Natural killer cell (primary cell): ENCODE data around the gene PPP4R1. TPM values are rescaled to one million over a fixed set of nuclear protein-coding genes. Genes with fewer than 3 reads are reported as not detected.
"Not testable (repeated sequence)": the region's sequence is repeated elsewhere in the genome, so short reads cannot be mapped to it uniquely, and the experiment has no call there.

Experiments used
- ATAC-seq, 3 donors: fragments of 150-1000 bp in 2 of 3; fragments of 200-7000 bp in 1 of 3; cut with Tn5 transposase; 1 replicate in 1 of 3; 2 replicates in 2 of 3; pipeline ENCODE4 v1.10.0; 2021; ENCODE audit warnings: mild to moderate bottlenecking in 2 of 3, moderate library complexity in 2 of 3
- DNase-seq, 2 donors: peaks; one replicate each; pipeline versions ENCODE4 v3.0.0 to v3.0.0-alpha.2; 2013 to 2021; ENCODE audit warnings: mixed read lengths in 1 of 2
- H3K27ac ChIP-seq: one replicate; pipeline ENCODE4 v1.5.1; 2013; ENCODE audit warnings: mild to moderate bottlenecking, low read length
- H3K27me3 ChIP-seq: one replicate; pipeline ENCODE4 v1.6.1; 2013; ENCODE audit warnings: low read length; ENCODE audit not compliant: control insufficient read depth, insufficient read depth
- H3K36me3 ChIP-seq: one replicate; pipeline ENCODE4 v1.6.1; 2013; ENCODE audit warnings: low read length; ENCODE audit not compliant: control insufficient read depth, insufficient read depth
- H3K4me1 ChIP-seq: one replicate; pipeline ENCODE4 v1.6.1; 2013; ENCODE audit warnings: low read length; ENCODE audit not compliant: control insufficient read depth, insufficient read depth
- H3K4me3 ChIP-seq: one replicate; pipeline ENCODE4 v1.5.1; 2013; ENCODE audit warnings: low read length
- H3K9me3 ChIP-seq: one replicate; pipeline ENCODE4 v1.6.1; 2013; ENCODE audit warnings: low read length; ENCODE audit not compliant: control insufficient read depth, insufficient read depth
- H3K27ac Mint-ChIP-seq, 2 donors: one replicate each; pipeline ENCODE4 v1.8.0; 2022; ENCODE audit warnings: mild to moderate bottlenecking in 2 of 2, mixed read lengths in 2 of 2, moderate library complexity in 1 of 2
- H3K27me3 Mint-ChIP-seq, 2 donors: one replicate each; pipeline ENCODE4 v1.8.0; 2022; ENCODE audit warnings: low read depth in 2 of 2, mixed read lengths in 2 of 2
- H3K36me3 Mint-ChIP-seq: one replicate; pipeline ENCODE4 v1.8.0; 2022; ENCODE audit warnings: mixed read lengths
- H3K4me1 Mint-ChIP-seq, 2 donors: one replicate each; pipeline ENCODE4 v1.8.0; 2022; ENCODE audit warnings: mixed read lengths in 2 of 2
- H3K4me3 Mint-ChIP-seq: one replicate; pipeline ENCODE4 v1.8.0; 2022; ENCODE audit warnings: mild to moderate bottlenecking, moderate library complexity, mixed read lengths
- H3K9me3 Mint-ChIP-seq, 2 donors: one replicate each; pipeline ENCODE4 v1.8.0; 2022; ENCODE audit warnings: mixed read lengths in 2 of 2
- WGBS: methylation state at CpG from one replicate; pipeline ENCODE4 v1.1.7; 2013; ENCODE audit warnings: missing lambda C conversion rate; ENCODE audit not compliant: insufficient coverage; 5-methylcytosine and 5-hydroxymethylcytosine counted together
- intact Hi-C: fragments of 100-400 bp; cut with micrococcal nuclease; formaldehyde crosslinking; loops from one replicate; pipeline ENCODE4 v1.14.2; 2022
- total RNA-seq, 4 donors: library from RNA; stranded (reverse); fragments of 120-200 nt in 1 of 4; gene quantifications; one replicate each; pipeline versions ENCODE4 v1.2.3 to v1.2.4, GENCODE V29; 2013 to 2022
- TF ChIP-seq, protein P1 (sequence below): fragments of 200-600 bp; IDR thresholded peaks from one replicate; pipeline ENCODE4 v1.8.0; 2022; ENCODE audit warnings: antibody characterized with exemption

PPP4R1 gene
- total RNA-seq, 3 donors from 2014 or later (not counting 1 experiment from before 2014, with no cell fraction given) = 60.5 to 108 (median 72.6) TPM

DNA sequence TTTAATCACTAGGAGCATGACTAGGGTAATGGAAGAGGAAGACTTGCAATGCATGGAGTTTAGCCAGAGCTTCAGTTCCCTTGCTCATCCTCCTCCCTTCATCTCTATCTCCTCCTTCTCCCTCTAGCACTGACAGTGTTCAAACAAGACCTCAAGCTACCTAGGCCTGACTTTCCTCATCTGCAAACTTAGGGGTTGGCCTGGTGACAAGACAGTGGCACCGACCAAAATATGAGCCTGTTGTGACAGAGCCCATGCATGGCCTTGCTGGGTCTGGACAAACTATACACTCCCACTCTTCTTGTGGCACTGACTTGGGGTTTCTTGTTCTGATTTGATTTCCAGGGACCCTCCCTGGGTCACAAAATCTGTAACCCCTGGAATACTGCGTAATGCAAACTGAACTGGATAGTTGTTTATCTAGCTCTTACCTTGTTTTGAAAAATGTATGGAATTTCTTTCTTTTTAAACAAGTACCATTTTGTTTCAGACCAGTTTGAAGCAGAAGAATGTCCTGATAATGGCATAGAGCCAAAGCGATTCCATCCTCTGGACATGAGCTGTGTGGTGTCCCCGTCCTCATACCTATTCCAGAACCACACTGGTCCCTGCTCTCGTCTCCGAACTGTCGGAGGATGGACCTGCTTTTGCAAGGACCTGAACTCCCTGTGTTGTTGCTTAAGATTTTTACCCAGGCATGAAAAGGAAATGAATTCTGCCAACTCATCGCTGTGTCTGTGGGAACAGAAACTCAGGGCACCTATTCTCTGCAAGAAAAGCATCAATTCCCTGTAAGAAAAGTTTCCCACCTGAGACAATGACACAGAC, 33.4 kb upstream of the PPP4R1 start:
- H3K27ac ChIP-seq = no peak overlapping the region
- intact Hi-C loops = no loop called here

DNA sequence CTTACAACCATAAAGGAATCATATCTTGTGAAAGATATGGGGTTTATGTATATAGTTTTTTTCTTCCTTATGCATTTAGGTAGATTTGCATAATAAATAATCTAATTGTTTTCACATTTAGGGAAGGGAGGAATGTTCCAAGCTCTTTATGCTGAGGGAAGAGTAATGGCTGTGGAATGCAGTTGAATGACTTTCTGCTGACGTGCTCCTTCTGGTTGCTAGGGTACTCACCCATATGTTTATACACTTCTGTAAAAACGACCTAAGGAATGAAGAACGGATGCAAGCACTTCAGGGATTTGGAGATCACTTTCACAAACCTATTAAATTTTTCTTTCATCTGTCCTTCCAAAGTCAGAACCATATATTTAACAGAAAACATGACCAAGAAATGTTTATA, 29.2 kb upstream of the PPP4R1 start:
- no peaks in the 10 kb centered on the region for H3K36me3 ChIP-seq
- no peaks in the 10 kb centered on the region for H3K36me3 Mint-ChIP-seq
- no peak overlapping the region for H3K4me3 ChIP-seq
- 80% methylated on average over 3 of the region's 3 CpGs for WGBS
- H3K4me1 ChIP-seq = no peaks in the 10 kb centered on the region
- intact Hi-C loops = no loop called here
- ATAC-seq (no peak), DNase-seq (no peak)
- peaks cover 10 to 14% of the 10 kb centered on the region in 2 donors for H3K27me3 Mint-ChIP-seq
- no peak overlapping the region for H3K27ac ChIP-seq
- TF ChIP-seq, protein P1, sequence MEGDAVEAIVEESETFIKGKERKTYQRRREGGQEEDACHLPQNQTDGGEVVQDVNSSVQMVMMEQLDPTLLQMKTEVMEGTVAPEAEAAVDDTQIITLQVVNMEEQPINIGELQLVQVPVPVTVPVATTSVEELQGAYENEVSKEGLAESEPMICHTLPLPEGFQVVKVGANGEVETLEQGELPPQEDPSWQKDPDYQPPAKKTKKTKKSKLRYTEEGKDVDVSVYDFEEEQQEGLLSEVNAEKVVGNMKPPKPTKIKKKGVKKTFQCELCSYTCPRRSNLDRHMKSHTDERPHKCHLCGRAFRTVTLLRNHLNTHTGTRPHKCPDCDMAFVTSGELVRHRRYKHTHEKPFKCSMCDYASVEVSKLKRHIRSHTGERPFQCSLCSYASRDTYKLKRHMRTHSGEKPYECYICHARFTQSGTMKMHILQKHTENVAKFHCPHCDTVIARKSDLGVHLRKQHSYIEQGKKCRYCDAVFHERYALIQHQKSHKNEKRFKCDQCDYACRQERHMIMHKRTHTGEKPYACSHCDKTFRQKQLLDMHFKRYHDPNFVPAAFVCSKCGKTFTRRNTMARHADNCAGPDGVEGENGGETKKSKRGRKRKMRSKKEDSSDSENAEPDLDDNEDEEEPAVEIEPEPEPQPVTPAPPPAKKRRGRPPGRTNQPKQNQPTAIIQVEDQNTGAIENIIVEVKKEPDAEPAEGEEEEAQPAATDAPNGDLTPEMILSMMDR = no peak
- no peaks in the 10 kb centered on the region for H3K9me3 ChIP-seq
- no peak overlapping the region for H3K4me3 Mint-ChIP-seq
- no peak overlapping the region for H3K27ac Mint-ChIP-seq
- H3K4me1 Mint-ChIP-seq = no peaks in the 10 kb centered on the region
- H3K27me3 ChIP-seq = no peaks in the 10 kb centered on the region
- no peaks in the 10 kb centered on the region for H3K9me3 Mint-ChIP-seq

More for the DNA sequence above, 33.4 kb upstream of the PPP4R1 start:
- Histone ChIP-seq H3K27me3 (no peaks in the 10 kb centered on the region), H3K9me3 (no peaks in the 10 kb centered on the region), H3K4me3 (no peak overlapping the region), H3K4me1 (no peaks in the 10 kb centered on the region), H3K36me3 (no peaks in the 10 kb centered on the region)
- DNase-seq (no peak), ATAC-seq (no peak)
- TF ChIP-seq, protein P1 = no peak
- 54% methylated on average over 8 of the region's 8 CpGs for WGBS
- H3K36me3 Mint-ChIP-seq = no peaks in the 10 kb centered on the region
- H3K4me3 Mint-ChIP-seq = no peak overlapping the region
- H3K27me3 Mint-ChIP-seq = peaks cover 9 to 15% of the 10 kb centered on the region in 2 donors
- H3K4me1 Mint-ChIP-seq = no peaks in the 10 kb centered on the region
- no peak overlapping the region for H3K27ac Mint-ChIP-seq
- no peaks in the 10 kb centered on the region for H3K9me3 Mint-ChIP-seq

DNA sequence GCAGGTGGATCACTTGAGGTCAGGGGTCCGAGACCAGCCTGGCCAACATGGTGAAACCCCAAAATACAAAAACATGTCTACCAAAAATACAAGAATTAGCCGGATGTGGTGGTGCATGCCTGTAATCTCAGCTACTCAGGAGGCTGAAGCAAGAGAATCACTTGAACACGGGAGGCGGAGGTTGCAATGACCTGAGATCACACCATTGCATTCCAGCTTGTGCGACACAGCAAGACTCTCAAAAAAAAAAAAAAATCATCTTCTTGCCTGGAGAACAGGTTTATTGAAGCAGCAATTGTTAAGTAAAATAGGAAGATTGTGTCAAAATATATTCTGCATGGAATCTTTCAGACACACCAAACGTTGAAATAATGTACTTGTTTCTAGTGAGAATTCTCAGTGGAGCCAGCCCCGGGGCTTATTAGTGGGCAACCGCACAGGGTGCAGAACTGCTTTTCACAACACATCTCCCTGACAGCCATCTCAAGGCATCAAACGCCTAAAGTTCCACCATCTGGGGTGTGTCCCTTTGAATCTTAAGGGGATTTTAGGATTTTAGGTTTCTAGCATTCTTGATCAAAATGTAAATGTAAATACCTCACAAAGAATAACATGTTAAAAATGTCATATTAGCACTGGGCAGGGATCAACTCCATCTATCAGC, 28.6 kb upstream of the PPP4R1 start:
- Mint-ChIP-seq H3K27me3 (peaks cover 6 to 11% of the 10 kb centered on the region in 2 donors), H3K36me3 (no peaks in the 10 kb centered on the region), H3K4me1 (no peaks in the 10 kb centered on the region), H3K4me3 (no peak overlapping the region), H3K9me3 (no peaks in the 10 kb centered on the region), H3K27ac (no peak overlapping the region)
- H3K4me1 ChIP-seq = no peaks in the 10 kb centered on the region
- H3K4me3 ChIP-seq = no peak overlapping the region
- intact Hi-C loops = no loop called here
- TF ChIP-seq, protein P1 = no peak
- H3K27ac ChIP-seq = no peak overlapping the region
- no peaks in the 10 kb centered on the region for H3K9me3 ChIP-seq
- H3K27me3 ChIP-seq = no peaks in the 10 kb centered on the region
- H3K36me3 ChIP-seq = no peaks in the 10 kb centered on the region
- WGBS = 94% methylated on average over 8 of the region's 9 CpGs
- DNase-seq (no peak), ATAC-seq (no peak)

DNA sequence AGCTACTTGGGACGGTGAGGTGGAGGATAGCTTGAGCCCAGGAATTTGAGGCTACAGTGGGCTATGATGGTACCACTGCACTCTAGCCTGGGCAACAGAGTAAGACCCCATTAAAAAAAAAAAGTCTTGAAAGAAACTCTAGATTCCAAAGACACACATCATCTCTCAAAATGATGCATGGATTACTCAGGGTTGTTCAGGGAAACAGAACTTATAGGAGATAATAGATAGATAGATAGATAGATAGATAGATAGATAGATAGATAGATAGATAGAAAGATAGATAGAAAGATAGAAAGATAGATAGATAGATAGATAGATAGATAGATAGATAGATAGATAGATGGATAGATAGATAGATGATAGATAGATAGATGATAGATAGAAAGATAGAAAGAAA, 26.7 kb upstream of the PPP4R1 start:
- H3K9me3 ChIP-seq, ATAC-seq, H3K4me1 ChIP-seq, H3K27ac Mint-ChIP-seq, H3K27me3 ChIP-seq, H3K4me3 ChIP-seq, DNase-seq, H3K4me1 Mint-ChIP-seq, H3K36me3 Mint-ChIP-seq, H3K4me3 Mint-ChIP-seq, H3K36me3 ChIP-seq, H3K9me3 Mint-ChIP-seq, H3K27ac ChIP-seq, intact Hi-C loops, H3K27me3 Mint-ChIP-seq: not testable (repeated sequence)
- WGBS = 91% methylated on average over 1 of the region's 1 CpG
